HTR-8/SVneo (cell line): Measurements from ENCODE around the gene ARHGAP23.
"Not testable (repeated sequence)": the region's sequence is repeated elsewhere in the genome, so short reads cannot be mapped to it uniquely, and the experiment has no call there.

Source experiments
- DNase-seq: peaks from one replicate; pipeline ENCODE4 v3.0.0; 2011; ENCODE audit warnings: low spot score, mixed read lengths; ENCODE audit not compliant: insufficient read length
- FAIRE-seq: peaks from 2 replicates; lab custom pipeline; 2011; peaks lifted over from hg19 to GRCh38; lab: Jason Lieb, UNC

The ARHGAP23 gene

GRCh38 chr17:38482039-38482699 is 53.9 kb downstream of the ARHGAP23 start:
- not testable (repeated sequence) for FAIRE-seq, DNase-seq

GRCh38 chr17:38482700-38483043 is 54.4 kb downstream of the ARHGAP23 start:
- not testable (repeated sequence) for FAIRE-seq, DNase-seq

GRCh38 chr17:38484242-38485145 is 56.2 kb downstream of the ARHGAP23 start:
- FAIRE-seq: not testable (repeated sequence)
- peak; percentile 62 for DNase-seq

GRCh38 chr17:38485146-38485468 is 56.8 kb downstream of the ARHGAP23 start:
- no peak for FAIRE-seq
- DNase-seq: no peak

- FAIRE-seq, DNase-seq: not testable (repeated sequence)
Measured at GRCh38 chr17:38485681-38486298, 57.5 kb downstream of the ARHGAP23 start.

- FAIRE-seq, DNase-seq: not testable (repeated sequence)
Measured at GRCh38 chr17:38489774-38490173, 61.5 kb downstream of the ARHGAP23 start.

- FAIRE-seq, DNase-seq: not testable (repeated sequence)
Measured at GRCh38 chr17:38491346-38492066, 63.2 kb downstream of the ARHGAP23 start.

- DNase-seq: peak; percentile 70
- not testable (repeated sequence) for FAIRE-seq
Measured at GRCh38 chr17:38492067-38493040, 64.1 kb downstream of the ARHGAP23 start.

- DNase-seq, FAIRE-seq: not testable (repeated sequence)
Measured at GRCh38 chr17:38494152-38494551, 65.9 kb downstream of the ARHGAP23 start.

GRCh38 chr17:38497656-38498055 is 69.4 kb downstream of the ARHGAP23 start:
- not testable (repeated sequence) for DNase-seq, FAIRE-seq

- DNase-seq (no peak), FAIRE-seq (no peak)
Measured at GRCh38 chr17:38498353-38498752, 70.1 kb downstream of the ARHGAP23 start.

- FAIRE-seq, DNase-seq: not testable (repeated sequence)
Measured at GRCh38 chr17:38499230-38499629, 71.0 kb downstream of the ARHGAP23 start.

GRCh38 chr17:38501718-38502117 is 73.5 kb downstream of the ARHGAP23 start:
- DNase-seq: not testable (repeated sequence)

GRCh38 chr17:38503286-38503913 is 75.1 kb downstream of the ARHGAP23 start:
- not testable (repeated sequence) for FAIRE-seq, DNase-seq

More at GRCh38 chr17:38501718-38502117, 73.5 kb downstream of the ARHGAP23 start:
- FAIRE-seq: not testable (repeated sequence)

GRCh38 chr17:38504216-38504615 is 76.0 kb downstream of the ARHGAP23 start:
- DNase-seq (no peak), FAIRE-seq (no peak)

GRCh38 chr17:38507436-38507835 is 79.2 kb downstream of the ARHGAP23 start:
- FAIRE-seq (no peak), DNase-seq (no peak)

- no peak for DNase-seq
- no peak for FAIRE-seq
Measured at GRCh38 chr17:38507921-38508569, 79.8 kb downstream of the ARHGAP23 start.

- DNase-seq: no peak
- FAIRE-seq: no peak
Measured at GRCh38 chr17:38508570-38508950, 80.3 kb downstream of the ARHGAP23 start.
